Measurements from ENCODE around the gene CYP17A1. TPM values are rescaled to one million over a fixed set of nuclear protein-coding genes. Genes with fewer than 3 reads are reported as not detected.

CYP17A1 gene
- total RNA-seq, 4 donors from 2014 or later = 4.0 to 29.1 (median 15.9) TPM

DNA sequence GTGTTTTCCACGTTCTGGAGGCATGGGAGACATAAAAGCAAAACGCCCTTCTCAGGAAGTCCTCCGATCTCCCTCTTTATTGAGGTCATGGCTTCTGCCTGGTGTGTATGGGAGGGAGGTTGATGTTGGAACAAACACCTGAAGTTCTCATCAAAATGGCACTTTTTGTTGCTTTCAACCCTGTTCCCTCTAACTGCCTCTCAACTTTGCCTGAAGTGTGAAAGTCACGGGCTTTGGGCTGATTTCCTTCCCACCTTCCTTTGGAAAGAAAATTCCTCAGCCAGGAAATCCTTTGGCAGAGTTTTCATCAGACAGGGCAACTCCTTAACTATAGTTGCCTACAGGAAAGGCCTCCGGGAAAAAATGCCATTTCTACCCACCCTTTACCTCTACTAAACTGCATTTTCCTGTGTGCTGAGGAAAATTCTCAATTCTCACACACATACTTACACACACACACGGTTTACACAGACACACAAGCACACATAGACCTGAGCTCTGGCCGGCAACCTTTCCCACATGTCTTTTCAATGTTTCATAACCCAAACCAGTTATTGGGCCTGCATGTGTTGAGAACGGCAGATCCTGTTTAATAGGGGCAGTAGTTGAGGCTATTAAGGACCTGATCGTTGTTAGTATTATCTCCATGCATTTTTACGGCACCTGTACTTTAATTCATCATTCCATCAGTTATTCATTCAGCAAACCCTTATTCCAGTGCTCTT lies 36.4 kb downstream of the CYP17A1 start:
- Histone ChIP-seq H3K27ac (peak overlapping the region; percentile 67 to 86 (median 84)), H3K36me3 (peaks cover 11 to 20% of the 10 kb centered on the region in 2 donors), H3K9me3 (no peaks in the 10 kb centered on the region), H3K4me3 (replicated peaks in 1 of 3) (no peak overlapping the region), H3K27me3 (no peaks in the 10 kb centered on the region), H3K4me1 (peaks cover 66 to 83% of the 10 kb centered on the region in 2 donors)
- DNase-seq = no peak
- no peak for TF ChIP-seq POLR2A (IDR thresholded peaks at IDR 0.05)
- TF ChIP-seq, protein P1, sequence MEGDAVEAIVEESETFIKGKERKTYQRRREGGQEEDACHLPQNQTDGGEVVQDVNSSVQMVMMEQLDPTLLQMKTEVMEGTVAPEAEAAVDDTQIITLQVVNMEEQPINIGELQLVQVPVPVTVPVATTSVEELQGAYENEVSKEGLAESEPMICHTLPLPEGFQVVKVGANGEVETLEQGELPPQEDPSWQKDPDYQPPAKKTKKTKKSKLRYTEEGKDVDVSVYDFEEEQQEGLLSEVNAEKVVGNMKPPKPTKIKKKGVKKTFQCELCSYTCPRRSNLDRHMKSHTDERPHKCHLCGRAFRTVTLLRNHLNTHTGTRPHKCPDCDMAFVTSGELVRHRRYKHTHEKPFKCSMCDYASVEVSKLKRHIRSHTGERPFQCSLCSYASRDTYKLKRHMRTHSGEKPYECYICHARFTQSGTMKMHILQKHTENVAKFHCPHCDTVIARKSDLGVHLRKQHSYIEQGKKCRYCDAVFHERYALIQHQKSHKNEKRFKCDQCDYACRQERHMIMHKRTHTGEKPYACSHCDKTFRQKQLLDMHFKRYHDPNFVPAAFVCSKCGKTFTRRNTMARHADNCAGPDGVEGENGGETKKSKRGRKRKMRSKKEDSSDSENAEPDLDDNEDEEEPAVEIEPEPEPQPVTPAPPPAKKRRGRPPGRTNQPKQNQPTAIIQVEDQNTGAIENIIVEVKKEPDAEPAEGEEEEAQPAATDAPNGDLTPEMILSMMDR (IDR thresholded peaks at IDR 0.05) = no peak
- 71 to 73% methylated on average over 10 of the region's 10 CpGs for WGBS, 2 donors
- intact Hi-C loops (cut with DNase I) = no loop called here

DNA sequence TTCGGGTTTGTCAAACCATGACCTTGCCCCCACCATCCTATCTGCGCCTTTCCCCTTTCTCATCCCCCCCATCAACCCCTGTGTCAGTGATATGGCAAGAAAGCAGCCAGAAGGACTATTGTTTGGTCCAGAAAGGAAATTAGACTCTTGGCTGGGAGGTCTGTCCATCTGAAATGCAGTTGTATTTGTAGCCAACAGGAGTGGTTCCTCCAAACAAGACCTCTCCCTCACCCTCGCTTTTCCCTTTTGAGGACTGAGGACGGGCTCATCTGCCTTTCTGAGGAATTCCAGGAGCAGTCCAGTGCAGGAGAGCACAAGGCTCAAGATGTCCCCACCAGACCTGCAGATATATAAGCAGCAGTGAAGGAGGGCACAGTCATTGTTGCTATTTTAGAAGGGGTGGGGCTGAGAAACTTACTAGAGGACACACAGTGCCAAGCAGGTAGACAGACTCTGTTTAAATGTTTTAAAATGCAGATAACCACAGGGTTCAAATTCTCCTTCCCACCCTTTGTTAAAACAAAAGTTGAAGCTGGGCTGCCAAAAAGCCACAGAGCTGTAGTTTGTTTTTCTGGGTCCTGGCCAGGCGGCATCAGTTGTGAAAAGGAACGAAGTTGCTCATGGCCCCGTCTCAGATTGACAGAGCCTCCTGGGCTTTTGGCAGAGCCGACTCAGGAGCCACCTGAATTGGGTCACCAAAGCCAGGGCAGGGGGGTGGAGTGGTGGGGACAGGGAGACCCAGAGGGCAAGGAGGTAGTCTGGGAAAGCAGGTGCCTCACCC lies 37.3 kb downstream of the CYP17A1 start:
- no peaks in the 10 kb centered on the region for H3K9me3 ChIP-seq
- peak; percentile 74 to 79 for DNase-seq
- no peak for TF ChIP-seq POLR2A (IDR thresholded peaks at IDR 0.05)
- TF ChIP-seq, protein P1 (IDR thresholded peaks at IDR 0.05) = no peak
- no peak overlapping the region for H3K4me3 ChIP-seq (replicated peaks in 1 of 3)
- peaks cover 68 to 88% of the 10 kb centered on the region in 2 donors for H3K4me1 ChIP-seq
- no peaks in the 10 kb centered on the region for H3K27me3 ChIP-seq
- intact Hi-C loops (cut with DNase I) = no loop called here
- peaks cover 11 to 20% of the 10 kb centered on the region in 2 donors for H3K36me3 ChIP-seq
- 43 to 48% methylated on average over 8 of the region's 8 CpGs for WGBS, 2 donors
- H3K27ac ChIP-seq = peak overlapping the region; percentile 67 to 86 (median 84)

DNA sequence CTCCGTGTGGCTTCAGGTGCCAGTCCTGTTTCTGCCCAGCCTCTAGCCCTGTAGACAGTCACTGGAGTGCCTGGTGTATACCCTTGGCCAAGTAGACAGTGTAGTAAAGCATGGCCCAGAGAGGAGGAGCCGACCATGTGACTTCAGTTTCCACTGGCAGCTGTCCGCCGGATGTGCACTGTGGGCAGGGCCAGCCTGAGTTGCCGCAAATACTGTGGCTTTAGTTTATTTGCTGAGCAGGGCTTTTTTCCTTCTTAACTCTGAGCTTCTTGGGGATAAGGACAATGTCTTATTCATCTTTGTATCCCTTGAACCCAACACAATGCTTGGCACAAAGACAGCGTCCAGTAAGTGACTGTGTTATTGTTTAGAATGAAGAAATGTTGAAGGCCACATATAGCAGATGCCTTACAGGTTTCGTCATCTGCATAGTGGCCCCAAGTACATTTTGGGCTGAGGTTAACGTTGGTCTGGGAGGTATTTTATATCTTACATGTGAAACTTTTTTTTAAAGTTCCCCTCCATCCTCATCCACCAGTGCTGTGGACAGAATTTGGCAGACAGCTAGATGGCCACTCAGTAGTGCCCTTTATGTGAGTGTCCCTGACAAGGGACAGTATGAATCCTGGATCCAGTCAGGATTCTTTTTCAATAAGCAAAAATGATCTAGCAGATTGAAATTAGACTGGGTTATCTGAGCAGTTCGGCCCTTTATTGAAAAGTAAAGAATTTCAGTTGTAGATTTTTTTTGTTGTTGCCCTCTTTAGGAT lies 40.6 kb downstream of the CYP17A1 start:
- H3K4me3 ChIP-seq (replicated peaks in 1 of 3) = no peak overlapping the region
- peaks cover 57 to 83% of the 10 kb centered on the region in 2 donors for H3K4me1 ChIP-seq
- H3K36me3 ChIP-seq = peaks cover 11 to 20% of the 10 kb centered on the region in 2 donors
- intact Hi-C loops (cut with DNase I) = no loop called here
- H3K9me3 ChIP-seq = no peaks in the 10 kb centered on the region
- 33 to 43% methylated on average over 9 of the region's 9 CpGs for WGBS, 2 donors
- H3K27me3 ChIP-seq = no peaks in the 10 kb centered on the region
- peak in 1 of 2 donors; percentile 55 for TF ChIP-seq POLR2A (IDR thresholded peaks at IDR 0.05)
- TF ChIP-seq, protein P1 (IDR thresholded peaks at IDR 0.05) = no peak
- DNase-seq = peak; percentile 82 to 83
- peak overlapping the region; percentile 16 to 64 (median 57) for H3K27ac ChIP-seq

DNA sequence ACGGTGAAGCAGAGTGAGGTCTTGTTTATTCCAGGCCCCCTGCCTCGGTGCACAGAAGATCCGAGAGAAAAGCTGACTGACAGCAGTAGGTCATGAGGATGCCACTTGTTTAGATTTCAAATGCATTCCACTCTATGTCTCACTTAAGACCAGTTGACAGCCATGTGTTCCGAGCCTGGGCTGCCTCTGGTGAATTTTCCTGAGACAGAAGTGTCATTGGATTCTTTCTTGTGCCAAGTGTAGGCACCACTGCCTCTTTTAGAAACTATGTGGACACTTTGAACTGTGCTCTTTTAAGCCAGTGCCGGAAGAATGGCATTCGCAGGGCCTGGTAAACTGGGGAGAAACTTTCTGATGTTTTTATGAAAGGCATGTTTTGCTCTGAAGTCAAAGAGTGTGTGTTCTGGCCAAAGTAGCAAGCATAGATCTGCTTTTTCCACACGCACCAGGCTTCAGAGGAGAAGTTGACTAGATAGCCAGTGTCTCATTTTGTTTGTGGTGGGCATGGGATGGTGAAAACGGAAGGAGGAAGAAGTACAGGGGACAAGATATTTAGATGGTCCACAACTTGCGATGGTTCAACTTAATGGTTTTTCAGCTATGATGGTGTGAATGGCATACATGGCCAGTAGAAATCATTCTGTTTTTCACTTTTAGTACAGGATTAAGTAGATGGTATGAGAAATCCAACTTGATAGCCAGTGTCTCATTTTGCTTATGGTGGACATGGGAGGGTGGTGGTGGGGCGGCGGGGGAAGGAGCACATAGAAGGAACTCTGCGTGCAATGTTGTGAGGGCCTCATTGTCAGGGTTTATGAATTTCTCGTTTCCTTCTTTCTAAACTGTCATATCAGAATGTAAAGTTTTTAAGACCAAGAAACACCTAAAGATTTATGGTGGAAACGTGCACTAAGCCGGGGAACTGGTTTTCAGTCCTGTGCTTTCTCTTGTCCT lies 41.5 kb downstream of the CYP17A1 start:
- no peak overlapping the region for H3K4me3 ChIP-seq (replicated peaks in 1 of 3)
- WGBS, 2 donors = 74 to 75% methylated on average over 15 of the region's 15 CpGs

More for the DNA sequence above, 41.5 kb downstream of the CYP17A1 start:
- Histone ChIP-seq H3K9me3 (no peaks in the 10 kb centered on the region), H3K27me3 (no peaks in the 10 kb centered on the region), H3K27ac (peak overlapping the region; percentile 16 to 64 (median 57)), H3K36me3 (peaks cover 11 to 20% of the 10 kb centered on the region in 2 donors), H3K4me1 (peaks cover 57 to 79% of the 10 kb centered on the region in 2 donors)
- intact Hi-C loops (cut with DNase I) = no loop called here
- no peak for DNase-seq
- TF ChIP-seq, protein P1 (IDR thresholded peaks at IDR 0.05) = no peak
- TF ChIP-seq POLR2A (IDR thresholded peaks at IDR 0.05) = no peak
